ENCODE data around the gene FAAH2.
"Not testable (repeated sequence)": the region's sequence is repeated elsewhere in the genome, so short reads cannot be mapped to it uniquely, and the experiment has no call there.

FAAH2 gene, protein sequence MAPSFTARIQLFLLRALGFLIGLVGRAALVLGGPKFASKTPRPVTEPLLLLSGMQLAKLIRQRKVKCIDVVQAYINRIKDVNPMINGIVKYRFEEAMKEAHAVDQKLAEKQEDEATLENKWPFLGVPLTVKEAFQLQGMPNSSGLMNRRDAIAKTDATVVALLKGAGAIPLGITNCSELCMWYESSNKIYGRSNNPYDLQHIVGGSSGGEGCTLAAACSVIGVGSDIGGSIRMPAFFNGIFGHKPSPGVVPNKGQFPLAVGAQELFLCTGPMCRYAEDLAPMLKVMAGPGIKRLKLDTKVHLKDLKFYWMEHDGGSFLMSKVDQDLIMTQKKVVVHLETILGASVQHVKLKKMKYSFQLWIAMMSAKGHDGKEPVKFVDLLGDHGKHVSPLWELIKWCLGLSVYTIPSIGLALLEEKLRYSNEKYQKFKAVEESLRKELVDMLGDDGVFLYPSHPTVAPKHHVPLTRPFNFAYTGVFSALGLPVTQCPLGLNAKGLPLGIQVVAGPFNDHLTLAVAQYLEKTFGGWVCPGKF

DNA sequence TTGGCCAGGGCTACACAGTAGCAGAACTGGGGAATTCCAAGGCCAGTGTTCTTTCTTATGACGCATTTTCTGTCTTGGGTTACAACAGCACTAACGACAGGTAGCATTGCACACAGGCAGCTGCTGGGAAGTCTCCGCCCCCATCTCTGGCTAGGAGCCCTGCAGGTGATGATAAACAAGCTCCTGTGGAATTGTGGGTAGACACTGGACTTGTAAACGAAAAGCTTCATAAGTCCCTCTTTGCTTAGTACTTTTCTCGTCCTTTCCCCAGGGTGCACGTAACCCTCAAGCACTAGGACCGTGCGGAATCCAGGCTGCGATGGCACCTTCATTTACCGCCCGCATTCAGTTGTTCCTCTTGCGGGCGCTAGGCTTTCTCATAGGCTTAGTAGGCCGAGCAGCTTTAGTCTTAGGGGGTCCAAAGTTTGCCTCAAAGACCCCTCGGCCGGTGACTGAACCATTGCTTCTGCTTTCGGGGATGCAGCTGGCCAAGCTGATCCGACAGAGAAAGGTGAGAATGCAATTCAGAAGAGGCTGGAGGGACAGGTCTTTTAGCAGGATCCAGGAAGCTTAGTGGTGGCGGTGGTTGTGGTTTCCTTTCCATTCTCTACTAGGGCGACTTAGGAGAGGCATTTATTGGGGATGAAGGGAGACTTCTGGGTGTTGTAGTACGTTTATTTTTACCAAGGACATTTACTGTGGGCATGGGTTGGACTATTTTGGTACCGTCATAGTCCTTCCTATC is at the start of gene FAAH2:
Gene FAAH2 (plus strand): TSS at position 200 of the 745 bp plus-strand sequence. CDS start 120 bp downstream, at position 320.
- DNase-seq: peak; percentile 64

DNA sequence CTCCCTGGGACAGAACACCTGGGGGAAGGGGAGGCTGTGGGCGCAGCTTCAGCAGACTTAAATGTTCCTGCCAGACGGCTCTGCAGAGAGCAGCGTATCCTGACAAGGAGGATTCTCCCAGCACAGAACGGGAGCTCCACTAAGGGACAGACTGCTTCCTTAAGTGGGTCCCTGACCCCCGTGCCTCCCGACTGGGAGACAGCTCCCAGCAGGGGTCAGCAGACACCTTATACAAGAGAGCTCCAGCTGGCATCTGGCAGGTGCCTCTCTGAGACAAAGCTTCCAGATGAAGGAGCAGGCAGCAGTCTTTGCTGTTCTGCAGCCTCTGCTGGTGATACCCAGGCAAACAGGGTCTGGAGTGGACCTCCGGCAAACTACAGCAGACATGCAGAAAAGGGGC is 44.5 kb upstream of the FAAH2 start:
- DNase-seq: no peak

DNA sequence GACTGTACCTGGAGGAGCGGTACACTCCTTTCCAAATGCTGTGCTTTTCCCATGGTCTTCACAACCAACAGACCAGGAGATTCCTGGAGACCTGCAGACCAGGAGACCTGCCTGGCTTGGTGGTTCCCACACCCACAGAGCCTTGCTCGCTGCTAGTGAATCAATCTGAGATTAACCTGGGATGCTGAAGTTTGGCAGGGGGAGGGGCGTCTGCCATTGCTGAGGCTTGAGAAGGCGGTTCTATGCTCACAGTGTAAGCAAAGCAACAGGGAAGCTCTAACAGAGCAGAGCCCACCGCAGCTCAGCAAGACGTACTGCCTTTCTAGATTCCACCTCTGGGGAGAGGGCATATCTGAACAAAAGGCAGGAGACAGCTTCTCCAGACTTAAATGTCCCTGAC is 34.5 kb upstream of the FAAH2 start:
- no peak for DNase-seq

DNA sequence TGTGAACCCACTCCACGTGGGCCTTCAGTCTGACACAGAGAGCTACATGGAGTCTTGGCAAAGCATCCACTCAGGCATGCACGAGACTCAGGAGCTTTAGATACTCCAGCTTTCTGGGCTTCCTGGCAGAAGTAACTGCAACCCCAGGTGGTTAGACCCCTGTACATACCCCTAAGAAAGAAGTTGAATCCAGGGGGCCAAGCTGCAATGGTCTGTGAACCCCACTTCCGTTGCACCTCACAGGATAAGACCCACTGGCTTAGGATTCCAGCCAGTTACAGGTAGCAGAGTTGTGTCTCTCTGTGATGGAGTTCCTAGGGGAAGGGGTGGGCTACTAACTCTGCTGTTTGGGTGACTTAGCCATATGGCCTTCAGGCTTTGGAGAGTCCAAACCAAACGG is 21.4 kb upstream of the FAAH2 start:
- no peak for DNase-seq

DNA sequence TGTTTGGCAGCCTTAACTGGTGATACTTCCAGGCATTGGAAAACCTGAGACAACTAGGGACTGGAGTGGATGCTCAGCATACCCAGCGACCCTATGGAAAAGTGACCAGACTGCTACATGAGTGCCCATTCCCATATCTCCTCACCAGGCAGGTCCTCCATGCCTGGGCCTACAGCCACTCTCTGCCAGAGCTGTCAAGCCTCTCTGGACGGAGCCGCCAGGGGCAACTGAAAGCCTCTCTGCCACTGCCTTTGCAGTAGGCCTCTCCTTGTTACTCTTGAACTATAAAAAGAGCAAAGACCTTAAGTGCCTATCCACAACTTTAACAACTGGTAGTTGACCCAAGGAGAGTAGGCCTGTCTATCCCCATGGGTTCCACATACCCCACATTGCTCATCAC is 20.2 kb upstream of the FAAH2 start:
- no peak for DNase-seq

DNA sequence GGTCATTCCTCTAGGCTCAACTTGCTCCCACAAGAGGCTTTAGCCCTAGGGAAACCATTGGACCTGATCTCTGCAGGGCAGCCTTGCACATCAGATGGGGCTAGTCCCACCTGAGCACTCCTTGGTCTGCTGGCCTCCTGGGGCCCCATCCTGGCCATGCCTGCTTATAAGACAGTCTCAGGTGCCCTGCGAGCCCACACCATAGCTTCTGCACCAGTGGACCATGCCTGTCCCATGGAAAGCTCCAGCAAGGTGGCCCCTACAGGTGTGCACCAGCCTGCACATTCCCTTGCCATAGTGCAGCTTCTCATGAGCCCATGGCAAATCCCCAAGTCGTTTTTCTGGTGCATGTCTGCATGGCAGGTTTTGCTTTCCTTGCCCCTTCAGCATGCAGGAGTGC is 19.6 kb upstream of the FAAH2 start:
- DNase-seq: no peak

DNA sequence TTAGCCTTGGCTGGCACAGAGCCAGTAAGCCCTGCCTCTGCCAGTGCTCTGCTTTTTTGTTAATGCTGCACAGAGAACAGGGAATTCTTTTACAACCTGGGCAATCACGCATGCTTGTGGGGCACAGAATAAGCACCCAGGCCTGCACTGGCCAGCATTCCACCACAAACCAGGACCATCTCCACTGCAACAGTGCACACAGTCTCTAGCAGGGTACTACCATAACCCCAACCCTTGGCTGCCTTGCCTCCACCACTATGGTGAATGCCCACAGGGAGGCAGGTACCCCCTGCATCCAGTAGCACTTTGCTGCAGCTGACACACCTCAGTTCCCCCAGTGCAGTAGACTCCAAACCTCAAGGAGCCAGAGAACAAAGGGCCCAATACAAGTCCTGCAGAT is 19.2 kb upstream of the FAAH2 start:
- no peak for DNase-seq

DNA sequence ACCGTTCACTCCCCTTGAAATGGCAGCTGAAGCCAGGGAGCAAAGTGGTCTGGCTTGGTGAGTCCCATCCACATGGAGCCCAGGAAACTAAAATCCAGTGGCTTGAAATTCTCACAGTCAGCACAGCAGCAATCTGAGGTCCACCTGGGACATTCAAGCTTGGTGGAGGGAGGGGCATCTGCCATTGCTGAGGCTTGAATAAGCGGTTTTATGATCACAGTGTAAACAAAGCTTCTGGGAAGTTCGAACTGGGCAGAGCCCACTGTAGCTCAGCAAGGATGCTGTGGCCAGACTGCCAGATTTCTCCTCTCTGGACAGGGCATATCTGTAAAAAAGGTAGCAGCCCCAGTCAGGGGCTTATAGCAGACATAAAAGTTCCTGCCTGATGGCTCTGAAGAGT is 15.5 kb upstream of the FAAH2 start:
- DNase-seq: no peak

DNA sequence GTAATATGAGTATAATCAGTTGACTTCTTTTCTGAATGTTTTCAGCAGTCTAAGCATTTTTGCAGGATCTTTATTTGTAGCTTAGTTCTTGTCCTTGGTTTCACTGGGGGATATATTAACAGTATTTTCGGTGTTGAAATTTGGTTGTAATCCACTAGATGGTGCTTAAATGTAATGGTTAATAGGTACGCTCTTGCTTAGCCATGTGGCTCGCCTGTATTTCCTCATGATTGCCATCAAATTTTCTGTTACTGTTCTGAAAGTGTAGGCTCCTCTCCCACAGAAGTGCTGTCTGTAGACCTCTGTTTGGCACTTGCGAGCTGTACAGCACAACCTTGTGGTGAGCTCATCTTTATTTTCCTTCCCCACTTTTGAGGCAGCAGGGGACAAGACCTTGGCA is 3.9 kb upstream of the FAAH2 start:
- no peak for DNase-seq

DNA sequence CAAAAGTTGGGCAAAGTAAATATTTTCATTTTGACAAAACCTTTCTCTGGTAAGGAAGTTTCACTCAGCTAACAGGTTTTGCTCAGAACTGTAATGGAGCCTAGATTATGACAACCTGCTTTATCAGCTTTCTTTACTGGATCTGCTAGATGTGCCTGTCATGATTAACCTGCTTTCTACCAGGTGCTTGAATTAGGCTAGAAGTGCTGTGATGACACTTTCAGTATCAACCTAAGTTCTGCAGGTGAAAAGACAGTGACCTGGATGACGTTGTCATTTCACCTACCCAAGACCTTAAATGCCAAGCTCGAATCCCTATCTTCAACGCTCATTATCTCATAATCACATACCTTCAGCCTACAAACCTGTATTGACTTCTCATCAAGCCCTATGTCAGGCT is 1.5 kb upstream of the FAAH2 start:
- no peak for DNase-seq

DNA sequence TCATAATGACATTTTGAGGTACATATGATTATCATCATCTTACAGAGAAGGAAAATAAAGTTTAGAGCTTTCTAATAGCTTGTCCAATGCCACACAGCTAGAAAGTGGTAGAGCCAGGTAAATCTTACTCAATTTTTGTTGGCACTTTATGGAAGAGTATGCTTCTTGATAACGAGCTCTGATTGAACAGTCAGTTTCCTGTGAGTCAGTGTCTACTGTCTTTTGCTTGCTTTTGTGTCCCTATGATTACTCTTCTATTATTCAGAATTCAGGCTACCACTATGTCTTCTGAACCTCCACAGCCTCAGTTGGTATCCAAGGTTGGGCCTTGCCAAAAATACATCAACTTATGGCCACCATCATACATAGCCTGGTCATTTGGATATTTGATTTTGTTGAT is 2.6 kb downstream of the FAAH2 start:
- DNase-seq: no peak

DNA sequence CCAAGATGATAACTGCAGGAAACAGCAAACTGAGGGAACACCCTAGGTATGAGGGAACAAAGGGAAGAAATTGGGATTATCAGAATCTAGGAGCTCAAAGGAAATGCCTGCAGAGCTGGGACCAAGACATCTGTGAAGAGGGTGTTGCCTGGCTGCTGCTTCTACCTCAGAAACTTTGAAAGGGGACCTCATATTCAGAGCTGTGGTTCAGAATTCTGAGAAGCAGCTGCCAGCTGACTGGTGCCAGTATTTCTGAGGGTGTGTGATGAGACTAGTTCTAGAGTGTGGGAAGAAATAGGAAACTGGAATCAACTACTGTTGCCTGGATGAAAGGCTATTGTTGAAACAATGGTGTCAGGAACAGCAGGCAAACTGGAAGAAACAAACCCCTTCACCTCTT is 8.5 kb downstream of the FAAH2 start:
- DNase-seq: no peak

DNA sequence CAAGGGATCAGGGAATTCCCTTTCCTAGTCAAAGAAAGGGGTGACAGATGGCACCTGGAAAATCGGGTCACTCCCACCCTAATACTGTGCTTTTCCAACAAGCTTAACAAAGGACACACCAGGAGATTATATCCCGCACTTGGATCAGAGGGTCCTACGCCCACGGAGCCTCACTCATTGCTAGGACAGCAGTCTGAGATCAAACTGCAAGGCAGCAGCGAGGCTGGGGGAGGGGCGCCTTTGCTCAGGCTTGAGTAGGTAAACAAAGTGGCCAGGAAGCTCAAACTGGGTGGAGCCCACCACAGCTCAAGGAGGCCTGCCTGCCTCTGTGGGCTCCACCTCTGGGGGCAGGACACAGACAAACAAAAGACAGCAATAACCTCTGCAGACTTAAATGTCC is 9.2 kb downstream of the FAAH2 start:
- not testable (repeated sequence) for DNase-seq

DNA sequence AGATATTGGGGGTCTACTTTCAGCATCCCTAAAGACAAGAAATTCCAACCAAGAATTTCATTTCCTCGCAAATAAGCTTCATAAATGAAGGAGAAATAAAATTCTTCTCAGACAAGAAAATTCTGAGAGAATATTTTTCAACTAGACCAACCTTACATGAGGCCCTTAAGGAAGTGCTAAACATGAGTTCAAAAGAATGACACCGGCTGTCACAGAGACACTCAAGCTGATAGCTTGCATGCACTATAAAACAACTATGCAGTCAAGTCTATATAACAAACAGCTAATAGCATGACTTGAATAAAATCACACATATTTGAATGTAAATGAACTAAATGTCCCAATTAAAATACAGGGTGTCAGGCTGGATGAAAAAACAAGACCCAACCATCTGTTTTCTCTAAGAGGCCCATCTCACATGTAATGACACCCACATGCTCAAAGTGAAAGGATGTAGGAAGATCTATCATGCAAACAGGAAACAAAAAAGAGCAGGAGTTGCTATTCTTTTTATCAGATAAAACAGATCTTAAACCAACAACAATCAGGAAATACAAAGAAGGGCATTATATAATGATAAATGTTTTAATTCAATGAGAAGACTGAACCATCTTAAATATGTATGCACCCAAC is 27.2 kb downstream of the FAAH2 start:
- DNase-seq: no peak

DNA sequence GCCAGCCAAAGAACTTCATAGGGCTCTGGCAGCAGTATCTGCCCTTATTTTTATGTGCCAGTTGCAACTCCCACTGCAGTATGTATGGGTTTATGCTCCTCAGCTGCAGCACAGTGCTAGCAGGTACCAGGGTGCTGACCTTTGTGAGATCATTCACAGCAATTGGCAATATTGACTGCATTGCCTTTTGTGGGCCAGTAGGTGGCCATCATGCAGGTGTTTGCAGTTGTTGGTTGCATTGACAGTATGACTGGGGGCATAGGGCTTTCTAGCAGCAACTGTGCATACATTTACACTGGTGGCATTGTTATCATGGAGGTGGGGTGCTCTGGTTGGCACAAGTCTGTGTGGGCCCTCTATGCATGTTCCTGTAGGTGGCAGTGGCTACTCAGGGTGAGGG is 42.5 kb downstream of the FAAH2 start:
- DNase-seq: no peak

DNA sequence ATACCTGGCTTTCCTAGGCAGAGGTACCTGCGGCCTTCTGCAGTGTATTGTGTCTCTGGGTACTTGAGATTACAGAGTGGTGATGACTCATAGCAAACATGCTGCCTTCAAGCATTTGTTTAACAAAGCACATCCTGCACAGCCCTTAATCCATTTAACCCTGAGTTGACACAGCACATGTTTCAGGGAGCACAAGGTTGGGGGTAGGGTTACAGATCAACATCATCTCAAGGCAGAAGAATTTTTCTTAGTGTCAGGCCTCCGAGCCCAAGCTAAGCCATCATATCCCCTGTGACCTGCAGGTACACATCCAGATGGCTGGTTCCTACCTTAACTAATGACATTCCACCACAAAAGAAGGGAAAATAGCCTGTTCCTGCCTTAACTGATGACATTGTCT is 49.3 kb downstream of the FAAH2 start:
- DNase-seq: not testable (repeated sequence)

DNA sequence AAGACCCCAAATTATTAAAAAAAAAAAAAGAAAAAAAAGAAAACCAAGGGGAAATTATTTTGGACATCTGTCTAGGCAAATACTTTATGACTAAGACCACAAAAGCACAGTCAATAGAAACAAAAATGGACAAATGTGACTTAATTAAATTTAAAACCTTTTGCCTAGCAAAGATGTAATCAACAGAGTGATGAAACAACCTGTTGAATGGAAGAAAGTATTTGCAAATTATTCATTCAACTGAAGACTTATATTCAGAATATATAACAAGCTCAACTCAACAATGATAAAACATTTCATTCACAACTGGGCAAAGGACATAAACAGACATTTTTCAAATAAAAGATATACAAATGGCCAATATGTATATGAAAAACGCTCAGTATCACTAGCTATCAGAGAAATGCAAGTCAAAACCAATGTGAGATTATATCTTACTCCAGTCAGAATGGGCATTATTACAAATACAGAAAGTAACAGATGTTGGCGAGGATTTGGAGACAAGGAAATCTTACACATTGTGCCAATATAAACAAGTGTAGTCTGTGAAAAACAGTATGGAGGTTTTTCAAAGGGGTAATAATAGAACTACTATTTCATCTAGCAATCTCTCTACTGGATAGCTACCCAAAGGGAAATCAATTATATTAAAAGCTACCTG is 67.1 kb downstream of the FAAH2 start:
- DNase-seq: no peak

DNA sequence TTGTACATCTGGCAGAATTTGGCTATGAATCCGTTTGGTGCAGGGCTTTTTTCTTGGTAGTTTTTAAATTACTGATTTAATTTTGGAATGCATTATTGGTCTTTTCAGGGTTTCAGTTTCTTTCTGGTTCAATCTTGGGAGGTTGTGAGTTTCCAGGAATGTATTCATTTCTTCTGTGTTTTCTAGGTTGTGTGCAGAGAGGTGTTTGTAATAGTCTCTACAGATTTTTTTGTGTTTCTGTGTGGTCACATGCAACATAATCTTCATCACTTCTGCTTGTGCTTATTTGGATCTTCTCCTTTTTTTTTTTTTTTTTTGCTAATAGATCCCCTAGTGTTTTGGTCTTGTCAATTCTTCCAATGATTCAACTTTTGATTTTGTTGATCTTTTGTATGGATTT is 77.6 kb downstream of the FAAH2 start:
- no peak for DNase-seq

DNA sequence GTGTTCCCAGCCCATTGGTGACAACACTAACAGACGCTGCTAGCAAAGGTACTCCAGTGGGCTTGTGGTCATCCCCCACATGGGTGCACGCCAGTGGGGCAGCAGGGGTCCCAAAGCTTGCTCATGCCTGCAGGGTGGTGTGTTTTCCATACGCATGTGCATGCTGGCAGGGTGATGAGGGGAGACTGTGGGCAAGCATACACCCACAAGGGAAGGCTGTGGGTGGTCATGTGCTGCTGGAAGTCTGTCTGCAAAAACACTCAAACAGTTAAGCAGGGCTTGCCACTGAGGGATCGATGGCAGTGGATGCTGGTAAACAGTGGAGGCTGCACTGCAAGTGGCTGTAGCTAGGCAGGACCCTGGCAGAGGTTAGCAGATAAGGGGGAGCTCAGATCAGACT is 79.9 kb downstream of the FAAH2 start:
- DNase-seq: no peak

DNA sequence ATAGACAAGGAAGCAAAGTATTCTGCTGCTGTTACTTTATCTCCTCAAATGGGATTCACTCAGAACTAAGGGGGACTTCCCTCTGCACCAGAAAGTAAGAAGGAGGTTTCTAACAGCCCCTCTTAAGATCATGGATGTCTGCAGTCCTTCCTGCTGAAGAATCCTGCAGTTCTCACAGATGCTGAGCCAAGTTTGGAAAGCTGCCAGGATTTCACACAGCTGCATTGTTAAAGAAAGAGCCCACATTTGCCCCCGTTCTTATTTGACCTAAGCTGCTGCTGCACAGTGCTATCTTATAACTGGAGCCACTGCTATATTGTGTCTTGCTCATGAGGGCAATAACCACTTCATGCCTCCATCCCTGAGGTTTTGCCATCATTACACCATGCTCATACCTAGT is 81.1 kb downstream of the FAAH2 start:
- DNase-seq: no peak

DNA sequence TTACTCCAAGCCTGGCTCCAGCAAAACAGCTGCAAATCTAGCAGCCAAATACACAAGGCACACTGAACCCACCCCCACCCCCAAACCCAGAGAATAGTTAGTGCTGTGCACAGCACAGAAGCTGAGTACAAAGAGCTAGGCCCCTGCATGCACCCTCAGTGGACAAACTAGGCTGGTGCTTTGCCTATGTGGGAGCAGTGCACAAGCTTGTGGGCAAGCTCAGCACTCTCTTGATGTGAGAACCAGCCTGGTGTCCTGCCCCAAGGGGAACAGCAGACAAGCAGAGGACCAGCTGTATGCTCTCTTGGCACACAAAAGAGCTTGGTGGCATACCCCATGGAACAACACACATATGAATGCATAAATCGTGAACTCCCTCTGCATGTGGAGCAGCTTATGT is 81.7 kb downstream of the FAAH2 start:
- no peak for DNase-seq

DNA sequence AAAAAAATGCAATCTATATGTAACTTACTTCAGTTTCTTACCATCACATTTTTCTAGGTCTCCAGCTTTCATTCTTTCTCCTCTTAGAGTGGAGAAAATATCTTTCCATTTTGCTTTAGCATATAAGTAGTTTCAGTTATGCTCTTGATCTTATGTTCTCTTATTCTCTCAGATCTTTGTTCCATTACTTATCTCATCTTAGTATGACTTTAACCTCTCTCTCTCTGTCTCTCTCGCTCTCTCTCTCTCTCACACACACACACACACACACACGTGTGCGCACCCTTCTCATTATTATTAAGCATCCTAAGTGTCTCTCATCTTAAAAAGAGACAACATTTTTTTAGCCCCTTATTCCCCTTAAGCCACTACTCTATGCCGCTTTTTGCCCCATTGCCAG is 92.8 kb downstream of the FAAH2 start:
- no peak for DNase-seq

All from NCI-H2081 treated with DMSO at 0.1 percent for 48 hours (cell line).